HEK293T (cell line): ENCODE data around the gene PANK4.

Experiments used
- CTCF ChIA-PET: fragments of 350-600 bp; formaldehyde crosslinking; extraction: SDS; loops from one replicate; lab custom pipeline; 2021; ENCODE audit warnings: antibody characterized with exemption, inconsistent platforms; lab: Yijun Ruan, JAX
- POLR2A ChIA-PET: fragments of 350-600 bp; formaldehyde crosslinking; extraction: SDS; loops from one replicate; lab custom pipeline; 2020; ENCODE audit warnings: antibody characterized with exemption, inconsistent platforms; lab: Yijun Ruan, JAX
- DNase-seq: peaks from one replicate; pipeline ENCODE4 v3.0.0; 2012; ENCODE audit warnings: mixed read lengths; ENCODE audit errors: extremely low spot score
- ARNT ChIP-seq: fragments of 450-650 bp; IDR thresholded peaks from 2 replicates; pipeline ENCODE4 v1.6.1; 2017; ENCODE audit warnings: mild to moderate bottlenecking
- BHLHE40 ChIP-seq: fragments of 450-650 bp; IDR thresholded peaks from 2 replicates; pipeline ENCODE4 v1.6.1; 2016; ENCODE audit warnings: mild to moderate bottlenecking, moderate library complexity, borderline replicate concordance
- CTBP1 ChIP-seq: fragments of 450-650 bp; IDR thresholded peaks from 2 replicates; pipeline ENCODE4 v1.6.1; 2016; ENCODE audit warnings: borderline replicate concordance
- ELF4 ChIP-seq: fragments of 450-650 bp; IDR thresholded peaks from 2 replicates; pipeline ENCODE4 v1.6.1; 2017; ENCODE audit warnings: antibody characterized with exemption
- FOXA1 ChIP-seq: fragments of 450-650 bp; IDR thresholded peaks from 2 replicates; pipeline ENCODE4 v1.6.1; 2016; ENCODE audit warnings: mild to moderate bottlenecking
- FOXK2 ChIP-seq: fragments of 450-650 bp; IDR thresholded peaks from 2 replicates; pipeline ENCODE4 v1.6.1; 2016; ENCODE audit warnings: mild to moderate bottlenecking
- FOXM1 ChIP-seq: fragments of 450-650 bp; IDR thresholded peaks from 2 replicates; pipeline ENCODE4 v1.6.1; 2017; ENCODE audit warnings: mild to moderate bottlenecking, borderline replicate concordance
- HDGF ChIP-seq: fragments of 450-650 bp; IDR thresholded peaks from 2 replicates; pipeline ENCODE4 v1.6.1; 2017; ENCODE audit warnings: antibody characterized with exemption, borderline replicate concordance
- L3MBTL2 ChIP-seq: fragments of 450-650 bp; conservative IDR thresholded peaks from 2 replicates; pipeline ENCODE4 v1.6.1; 2016; ENCODE audit warnings: mild to moderate bottlenecking
- LEF1 ChIP-seq: fragments of 450-650 bp; IDR thresholded peaks from 2 replicates; pipeline ENCODE4 v1.6.1; 2017; ENCODE audit warnings: mild to moderate bottlenecking, borderline replicate concordance
- NFRKB ChIP-seq: fragments of 450-650 bp; IDR thresholded peaks from 2 replicates; pipeline ENCODE4 v1.6.1; 2016; ENCODE audit warnings: mild to moderate bottlenecking, moderate library complexity
- PKNOX1 ChIP-seq: fragments of 450-650 bp; IDR thresholded peaks from 2 replicates; pipeline ENCODE4 v1.6.1; 2016
- SP1 ChIP-seq: fragments of 450-650 bp; IDR thresholded peaks from 2 replicates; pipeline ENCODE4 v1.6.1; 2017
- SUZ12 ChIP-seq: fragments of 450-650 bp; IDR thresholded peaks from 2 replicates; pipeline ENCODE4 v1.6.1; 2016; ENCODE audit warnings: mild to moderate bottlenecking
- TARDBP ChIP-seq: fragments of 450-650 bp; IDR thresholded peaks from 2 replicates; pipeline ENCODE4 v1.6.1; 2016
- ZNF384 ChIP-seq: fragments of 450-650 bp; IDR thresholded peaks from 2 replicates; pipeline ENCODE4 v1.6.1; 2016

PANK4 gene

DNA sequence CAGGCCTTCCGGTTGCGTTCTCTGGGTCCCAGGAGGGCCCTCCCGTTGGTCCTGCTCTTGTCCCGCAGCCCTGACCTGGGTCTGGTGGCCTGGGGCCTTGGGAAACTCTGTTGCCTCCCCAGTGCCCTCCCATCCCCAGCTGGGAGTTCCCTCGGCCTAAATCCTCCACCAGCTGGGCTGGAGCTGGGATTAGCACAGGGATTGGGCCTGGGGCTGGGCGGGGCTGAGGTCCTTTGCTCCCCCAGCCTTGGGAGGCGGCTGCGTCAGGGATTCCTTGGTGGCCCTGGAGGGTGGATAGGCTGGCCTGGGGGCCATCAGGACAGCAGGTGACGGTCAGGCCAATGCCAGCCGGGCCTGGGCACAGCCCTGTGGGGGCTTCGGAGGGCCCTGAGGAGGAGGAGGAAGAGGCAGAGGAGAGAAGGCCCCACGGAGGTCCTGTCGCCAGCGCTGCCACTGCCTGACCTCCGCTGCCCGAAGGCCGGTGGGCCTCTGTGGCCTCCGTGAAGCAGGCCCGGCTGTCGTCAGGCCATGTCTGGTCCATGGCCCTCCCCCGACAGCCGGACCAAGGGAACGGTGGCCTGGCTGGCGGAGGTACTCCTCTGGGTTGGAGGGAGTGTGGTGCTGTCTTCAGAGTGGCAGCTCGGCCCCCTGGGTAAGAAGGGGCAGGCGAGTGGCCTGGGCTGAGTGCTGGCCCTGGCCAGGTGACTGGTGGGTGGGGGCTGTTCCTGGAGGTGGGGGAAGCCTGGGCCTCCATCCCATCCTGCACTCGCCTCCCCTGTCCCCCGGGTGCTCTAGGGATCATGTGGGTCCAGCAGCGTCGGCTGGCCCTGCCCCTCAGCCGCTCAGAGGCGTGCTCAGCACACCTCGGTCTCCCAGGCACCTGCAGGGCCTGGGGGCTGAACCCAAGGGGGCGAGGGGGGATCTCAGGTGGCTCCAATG is 50.1 kb downstream of the PANK4 start, which contains the start of gene PLCH2:
Gene PLCH2, plus strand, starts transcription at position 229 of the 939 bp plus-strand sequence. Its CDS starts 300 bp downstream, at position 529.
- POLR2A ChIA-PET: no interaction called here
- DNase-seq: no peak
- TF ChIP-seq SP1: no peak
- no peak for TF ChIP-seq ARNT
- TF ChIP-seq FOXK2: no peak
- no peak for TF ChIP-seq L3MBTL2
- no peak for TF ChIP-seq ELF4
- no peak for TF ChIP-seq ZNF384
- no peak for TF ChIP-seq HDGF
- no peak for TF ChIP-seq BHLHE40
- TF ChIP-seq NFRKB: no peak
- TF ChIP-seq CTBP1: no peak
- no peak for TF ChIP-seq SUZ12
- TF ChIP-seq LEF1: no peak
- no peak for TF ChIP-seq FOXA1
- TF ChIP-seq PKNOX1: no peak
- CTCF ChIA-PET: no interaction called here

- CTCF ChIA-PET: no interaction called here
- POLR2A ChIA-PET: interaction anchor here (0.7 kb wide), 1 partner anchor 28 kb away, joined by 3 read pairs; no protein-coding TSS in a partner anchor
- no peak for DNase-seq
- no peak for TF ChIP-seq PKNOX1
- TF ChIP-seq FOXK2: no peak
- TF ChIP-seq NFRKB: no peak
Measured at GRCh38 chr1:2475571-2475970, 50.8 kb downstream of the PANK4 start.

DNA sequence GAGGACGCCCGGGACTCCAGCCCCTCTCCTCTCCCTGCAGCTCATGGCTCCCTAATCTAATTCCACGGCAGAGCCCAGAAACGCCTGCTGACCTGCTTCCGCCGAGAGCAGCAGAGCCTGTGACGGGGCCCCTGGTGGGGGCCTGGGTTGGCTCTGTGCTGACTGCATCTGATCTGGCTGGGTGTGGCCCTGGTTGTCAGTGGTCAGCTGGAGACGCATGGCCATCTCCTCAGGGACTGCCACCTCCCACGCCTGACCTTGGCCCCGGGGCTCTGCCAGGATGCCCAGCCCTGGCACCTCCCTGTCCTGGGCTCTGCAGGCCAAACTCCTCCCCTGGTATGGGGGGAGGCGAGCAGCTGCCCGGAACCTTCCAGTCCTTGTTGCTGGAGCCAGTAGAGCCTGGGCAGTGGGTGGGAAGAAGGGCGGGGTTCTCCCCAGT is 51.4 kb downstream of the PANK4 start:
- TF ChIP-seq NFRKB: no peak
- TF ChIP-seq FOXA1: no peak
- no peak for TF ChIP-seq PKNOX1
- no peak for TF ChIP-seq FOXK2
- TF ChIP-seq CTBP1: no peak
- TF ChIP-seq LEF1: no peak
- no peak for TF ChIP-seq SP1
- no peak for TF ChIP-seq SUZ12
- TF ChIP-seq FOXM1: no peak
- CTCF ChIA-PET: no interaction called here
- POLR2A ChIA-PET: interaction anchor here (0.7 to 1.5 kb wide), 2 partner anchors 28 to 51 kb away, joined by 3 to 4 read pairs; partner anchors contain the start of gene PANK4
- DNase-seq: no peak

- TF ChIP-seq ZNF384 (no peak), ELF4 (no peak), TARDBP (no peak), FOXM1 (no peak), FOXA1 (no peak)
- CTCF ChIA-PET: no interaction called here
- DNase-seq: no peak
- POLR2A ChIA-PET: interaction anchor here (1.5 kb wide), 1 partner anchor 52 kb away, joined by 4 read pairs; the partner anchor contains the start of gene PANK4
Measured at GRCh38 chr1:2474104-2474844, 52.1 kb downstream of the PANK4 start.

DNA sequence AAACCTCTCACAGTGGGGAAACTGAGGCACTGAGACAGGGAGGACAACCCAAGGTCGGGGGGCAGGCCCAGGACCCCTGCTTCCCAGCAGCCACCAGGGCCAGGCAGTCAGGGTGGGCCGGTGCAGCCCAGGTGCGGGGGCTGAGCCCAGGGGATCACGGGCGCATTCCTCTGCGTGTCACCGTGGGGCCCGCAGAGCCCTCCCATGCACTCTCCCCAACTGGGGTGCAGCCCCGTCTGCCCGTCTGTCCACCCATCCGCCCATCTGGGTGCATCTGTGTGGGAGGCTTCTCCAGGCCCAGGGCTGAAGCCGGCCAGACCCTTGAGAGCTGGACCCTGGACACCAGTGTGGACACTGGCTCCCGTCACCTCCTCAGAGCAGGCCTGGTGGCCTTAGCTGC is 53.2 kb downstream of the PANK4 start:
- CTCF ChIA-PET: no interaction called here
- no peak for DNase-seq
- TF ChIP-seq ELF4: no peak
- TF ChIP-seq SUZ12: no peak
- no peak for TF ChIP-seq ARNT
- no peak for TF ChIP-seq BHLHE40
- no peak for TF ChIP-seq FOXA1
- TF ChIP-seq HDGF: no peak
- TF ChIP-seq PKNOX1: no peak
- no peak for TF ChIP-seq FOXM1
- no peak for TF ChIP-seq L3MBTL2
- TF ChIP-seq LEF1: no peak
- no peak for TF ChIP-seq SP1
- no peak for TF ChIP-seq TARDBP
- TF ChIP-seq FOXK2: no peak
- POLR2A ChIA-PET: interaction anchor here (1.5 kb wide), 1 partner anchor 53 kb away, joined by 4 read pairs; the partner anchor contains the start of gene PANK4
